H1 (cell line): ENCODE data around the gene BSND. TPM values are rescaled to one million over a fixed set of nuclear protein-coding genes. Genes with fewer than 3 reads are reported as not detected.

Experiments
- ATF2 ChIP-seq: IDR thresholded peaks from 2 replicates; pipeline ENCODE4 v1.6.1; 2012; ENCODE audit warnings: low read length, inconsistent platforms
- EZH2 ChIP-seq: fragments of 200-600 bp; sonication (generic); IDR thresholded peaks from 2 replicates; pipeline ENCODE4 v1.7.1; 2012; ENCODE audit warnings: low read depth, mild to moderate bottlenecking, moderate library complexity, low read length, inconsistent platforms; ENCODE audit not compliant: severe bottlenecking
- JUN ChIP-seq: IDR thresholded peaks from 2 replicates; pipeline ENCODE4 v1.6.1; 2011; ENCODE audit warnings: low read depth, mild to moderate bottlenecking, improper control_type of control experiment, low read length
- POLR2A ChIP-seq, 2 experiments: IDR thresholded peaks; 1 replicate in 1 of 2; 2 replicates in 1 of 2; pipeline ENCODE4 v1.6.1; 2011; ENCODE audit warnings: low read depth in 2 of 2, low read length in 2 of 2, mild to moderate bottlenecking in 2 of 2; ENCODE audit errors: control extremely low read depth in 1 of 2
- RXRA ChIP-seq: IDR thresholded peaks from 2 replicates; pipeline ENCODE4 v1.6.1; 2011; ENCODE audit warnings: low read depth, mild to moderate bottlenecking, low read length, moderate library complexity; ENCODE audit not compliant: insufficient read depth
- SIN3A ChIP-seq, 2 experiments: IDR thresholded peaks in 1 of 2; conservative IDR thresholded peaks in 1 of 2; 2 replicates each; pipeline ENCODE4 v1.6.1; 2011 to 2012; ENCODE audit warnings: low read length in 2 of 2, improper control_type of control experiment in 1 of 2, low read depth in 1 of 2, mild to moderate bottlenecking in 1 of 2
- TAF7 ChIP-seq: optimal IDR thresholded peaks from 2 replicates; pipeline ENCODE3; 2011; ENCODE audit warnings: low read depth, mild to moderate bottlenecking, inconsistent platforms, low read length, moderate library complexity, borderline replicate concordance
- polyA plus RNA-seq, 7 experiments: library from polyadenylated mRNA; depleted of rRNA in 3 of 7; stranded (reverse) in 5 of 7; unstranded in 2 of 7; fragments of >200 nt in 5 of 7; fragments of 200-250 nt in 2 of 7; gene quantifications; 1 replicate in 5 of 7; 2 replicates in 1 of 7; 4 replicates in 1 of 7; pipeline versions ENCODE4 v1.2.1 to v1.2.3, GENCODE V29; 2011 to 2013; ENCODE audit warnings: missing spikeins in 2 of 7, mixed read lengths in 2 of 7
- total RNA-seq: library from RNA; stranded (reverse); fragmentation: NEBNext Ultra II Directional; extraction: Animal tissue kit (Norgen Biotek cat#: 25700); gene quantifications from 2 replicates; pipeline ENCODE4 v1.2.1, GENCODE V29; 2021

BSND gene
- total and polyA plus RNA-seq, 2 of the 8 experiments (the other 6 are each of a cell fraction or from before 2014, with no cell fraction given): 0.43 to 0.68 TPM

- no peak for TF ChIP-seq SIN3A (conservative IDR thresholded peaks at IDR 0.05 in 1 of 2, IDR thresholded peaks at IDR 0.05 in 1 of 2; ENCODE audit: low read depth in 1 of 2, low read length in 2 of 2)
- TF ChIP-seq RXRA: no peak
- no peak for TF ChIP-seq TAF7
- no peak for TF ChIP-seq JUN
- no peak for TF ChIP-seq EZH2
- no peak for TF ChIP-seq POLR2A (IDR thresholded peaks at IDR 0.05; ENCODE audit: control extremely low read depth in 1 of 2, low read depth in 2 of 2, low read length in 2 of 2)
- TF ChIP-seq ATF2: no peak
- TF ChIP-seq, all 59 proteins: peak for 0
Observed at GRCh38 chr1:55057270-55057955, 58.7 kb downstream of the BSND start (continued).
